Measurements from ENCODE around the gene ABCA2. TPM values are rescaled to one million over a fixed set of nuclear protein-coding genes. Genes with fewer than 3 reads are reported as not detected.

The ABCA2 gene
- total RNA-seq, 1 experiment from 2014 or later = 19.2 TPM

GRCh38 chr9:137068539-137069507 lies 40.8 kb upstream of the ABCA2 start:
- TF ChIP-seq CREM (CRISPR knock-in tag; IDR thresholded peaks at IDR 0.05) = no peak
- no peak for TF ChIP-seq ZNF396 (CRISPR knock-in tag; IDR thresholded peaks at IDR 0.05; ENCODE audit: borderline replicate concordance)
- TF ChIP-seq ZNF671 (CRISPR knock-in tag; IDR thresholded peaks at IDR 0.05) = no peak
- no peak for TF ChIP-seq ZNF281 (CRISPR knock-in tag; IDR thresholded peaks at IDR 0.05)
- TF ChIP-seq AFF4 (CRISPR knock-in tag; IDR thresholded peaks at IDR 0.05; ENCODE audit: borderline replicate concordance) = no peak
- TF ChIP-seq HMGXB4 (CRISPR knock-in tag; IDR thresholded peaks at IDR 0.05) = no peak
- TF ChIP-seq ZNF423 (CRISPR knock-in tag; IDR thresholded peaks at IDR 0.05) = no peak
- TF ChIP-seq EMX1 (CRISPR knock-in tag; IDR thresholded peaks at IDR 0.05) = no peak
- no peak for TF ChIP-seq SP1 (CRISPR knock-in tag; conservative IDR thresholded peaks at IDR 0.05)
- TF ChIP-seq ERG (CRISPR knock-in tag; IDR thresholded peaks at IDR 0.05) = no peak
- no peak for TF ChIP-seq NR2C2 (CRISPR knock-in tag; IDR thresholded peaks at IDR 0.05)
- no peak for TF ChIP-seq FOXP4 (CRISPR knock-in tag; IDR thresholded peaks at IDR 0.05)
- TF ChIP-seq GABPB1 (CRISPR knock-in tag; IDR thresholded peaks at IDR 0.05) = no peak
- TF ChIP-seq RORB (CRISPR knock-in tag; IDR thresholded peaks at IDR 0.05) = no peak
- TF ChIP-seq ESRRA (CRISPR knock-in tag; IDR thresholded peaks at IDR 0.05; ENCODE audit: borderline replicate concordance) = no peak
- TF ChIP-seq NR3C1 (CRISPR knock-in tag; conservative IDR thresholded peaks at IDR 0.05; ENCODE audit: low read depth) = no peak
- TF ChIP-seq RELA (CRISPR knock-in tag; IDR thresholded peaks at IDR 0.05; ENCODE audit: borderline replicate concordance) = no peak
- no peak for TF ChIP-seq JUN (CRISPR knock-in tag; IDR thresholded peaks at IDR 0.05)
- no peak for TF ChIP-seq PRDM15 (CRISPR knock-in tag; IDR thresholded peaks at IDR 0.05)
- no peak for TF ChIP-seq FOXK1 (CRISPR knock-in tag; IDR thresholded peaks at IDR 0.05)
- DNase-seq (ENCODE audit: low spot score) (no peak), ATAC-seq (no peak)
- H3K27ac Mint-ChIP-seq = no peak overlapping the region
- peak overlapping the region; percentile 69 for H3K4me3 Mint-ChIP-seq
- peaks cover 20% of the 10 kb centered on the region for H3K4me1 Mint-ChIP-seq
- no peaks in the 10 kb centered on the region for H3K9me3 Mint-ChIP-seq
- H3K36me3 Mint-ChIP-seq = peaks cover 3% of the 10 kb centered on the region
- ChIA-PET POLR2A (interaction anchor here (0.7 to 2.9 kb wide), 4 partner anchors 18 to 172 kb away, joined by 3 to 21 read pairs (median 4); partner anchors contain the start of genes MAN1B1 and TUBB4B), CTCF (interaction anchor here (0.6 to 10.4 kb wide), 74 partner anchors 9 to 340 kb away, joined by 3 to 240 read pairs (median 7); partner anchors contain the start of genes ABCA2, CYSRT1, DPP7 and ENTPD2)
- H3K27me3 Mint-ChIP-seq (ENCODE audit: low read depth) = no peaks in the 10 kb centered on the region
